Upper lobe of left lung (tissue), 6 donors: ENCODE data around the gene TRDN. TPM values are rescaled to one million over a fixed set of nuclear protein-coding genes. Genes with fewer than 3 reads are reported as not detected.
"Not testable (repeated sequence)": the region's sequence is repeated elsewhere in the genome, so short reads cannot be mapped to it uniquely, and the experiment has no call there.

Source experiments
- ATAC-seq, 2 donors: fragments of 200-7000 bp; cut with Tn5 transposase; one replicate each; pipeline ENCODE4 v1.9.1; 2022; ENCODE audit warnings: mild to moderate bottlenecking in 2 of 2, moderate library complexity in 2 of 2; ENCODE audit not compliant: low FRiP score in 2 of 2
- DNase-seq, 2 donors: peaks; one replicate each; pipeline ENCODE4 v3.0.0-alpha.2; 2019 to 2020
- H3K27ac ChIP-seq, 4 donors: fragments of 200-600 bp; sonication (generic); one replicate each; pipeline ENCODE4 v1.5.1; 2016 to 2019
- H3K27me3 ChIP-seq, 4 donors: fragments of 200-600 bp; sonication (generic); one replicate each; pipeline ENCODE4 v1.5.1; 2017 to 2019
- H3K36me3 ChIP-seq, 4 donors: fragments of 200-600 bp; sonication (generic); one replicate each; pipeline ENCODE4 v1.5.1; 2016 to 2019
- H3K4me1 ChIP-seq, 4 donors: fragments of 200-600 bp; sonication (generic); one replicate each; pipeline ENCODE4 v1.5.1; 2018 to 2019
- H3K4me3 ChIP-seq, 4 donors: fragments of 200-600 bp; sonication (generic); one replicate each; pipeline ENCODE4 v1.5.1; 2017 to 2019; ENCODE audit warnings: mild to moderate bottlenecking in 2 of 4, moderate library complexity in 1 of 4
- H3K9me3 ChIP-seq, 4 donors: fragments of 200-600 bp; sonication (generic); one replicate each; pipeline ENCODE4 v1.5.1; 2018 to 2019
- EP300 ChIP-seq, 4 donors: sonication (generic); formaldehyde crosslinking; IDR thresholded peaks; one replicate each; pipeline ENCODE4 v1.5.1; 2017; ENCODE audit warnings: antibody characterized with exemption in 4 of 4, control low read depth in 2 of 4
- POLR2A ChIP-seq, 4 donors: fragments of 450-650 bp; IDR thresholded peaks; one replicate each; pipeline ENCODE4 v1.5.1; 2016 to 2017; ENCODE audit warnings: antibody characterized with exemption in 4 of 4, mild to moderate bottlenecking in 2 of 4
- POLR2AphosphoS5 ChIP-seq, 2 donors: sonication (generic); formaldehyde crosslinking; IDR thresholded peaks; one replicate each; pipeline ENCODE4 v1.5.1; 2017; ENCODE audit warnings: antibody characterized with exemption in 2 of 2
- WGBS, 2 donors: methylation state at CpG; one replicate each; pipeline ENCODE4 v1.1.5; 2017 to 2018; 5-methylcytosine and 5-hydroxymethylcytosine counted together
- total RNA-seq, 6 donors: library from RNA; depleted of rRNA in 4 of 6; stranded (reverse); fragments of >200 nt in 4 of 6; gene quantifications; one replicate each; pipeline versions ENCODE4 v1.1.0 to v1.2.1, GENCODE V29; 2016 to 2021
- TF ChIP-seq, protein P1 (sequence below), 6 experiments: fragments of 450-650 bp in 4 of 6; fragments of 200-600 bp in 2 of 6; sonication (generic) in 2 of 6; IDR thresholded peaks; one replicate each; pipeline ENCODE4 v1.5.1; 2016 to 2019; ENCODE audit warnings: antibody characterized with exemption in 6 of 6
- donor health status: DM: no; HTN: no; CAD: no; lungs with moderate emphysema.
- donor health status: DM: no; HTN: yes; CAD: no; lungs with severe emphysema.

Gene TRDN
- total RNA-seq, 6 donors from 2014 or later, result 0.20 TPM; not detected in 5

DNA sequence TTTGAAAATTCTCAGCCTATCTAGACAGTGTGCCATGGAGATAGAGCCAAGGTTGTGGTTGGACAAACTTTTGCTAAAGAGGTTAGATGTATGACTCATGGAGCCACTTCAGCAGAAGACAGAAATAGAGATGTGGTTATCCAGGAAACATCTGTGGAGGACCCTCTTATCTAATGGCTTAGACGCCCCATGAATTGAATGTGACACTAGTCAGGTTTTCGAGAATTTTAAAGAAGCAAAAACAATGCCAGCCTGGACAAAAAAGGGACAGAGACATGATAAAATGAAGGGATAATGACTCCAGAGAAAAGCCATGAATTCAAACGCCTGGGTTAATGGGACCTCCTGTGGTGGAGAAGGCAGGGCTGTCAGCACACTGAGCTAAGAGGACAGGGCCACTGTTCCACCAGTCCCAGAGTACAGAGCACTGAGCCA is 360.2 kb downstream of the TRDN start:
- H3K36me3 ChIP-seq, result no peaks in the 10 kb centered on the region
- H3K27me3 ChIP-seq, result no peaks in the 10 kb centered on the region
- ATAC-seq, result no peak
- H3K4me3 ChIP-seq, result no peak overlapping the region
- no peak for TF ChIP-seq POLR2AphosphoS5 (IDR thresholded peaks at IDR 0.05)
- TF ChIP-seq, protein P1, sequence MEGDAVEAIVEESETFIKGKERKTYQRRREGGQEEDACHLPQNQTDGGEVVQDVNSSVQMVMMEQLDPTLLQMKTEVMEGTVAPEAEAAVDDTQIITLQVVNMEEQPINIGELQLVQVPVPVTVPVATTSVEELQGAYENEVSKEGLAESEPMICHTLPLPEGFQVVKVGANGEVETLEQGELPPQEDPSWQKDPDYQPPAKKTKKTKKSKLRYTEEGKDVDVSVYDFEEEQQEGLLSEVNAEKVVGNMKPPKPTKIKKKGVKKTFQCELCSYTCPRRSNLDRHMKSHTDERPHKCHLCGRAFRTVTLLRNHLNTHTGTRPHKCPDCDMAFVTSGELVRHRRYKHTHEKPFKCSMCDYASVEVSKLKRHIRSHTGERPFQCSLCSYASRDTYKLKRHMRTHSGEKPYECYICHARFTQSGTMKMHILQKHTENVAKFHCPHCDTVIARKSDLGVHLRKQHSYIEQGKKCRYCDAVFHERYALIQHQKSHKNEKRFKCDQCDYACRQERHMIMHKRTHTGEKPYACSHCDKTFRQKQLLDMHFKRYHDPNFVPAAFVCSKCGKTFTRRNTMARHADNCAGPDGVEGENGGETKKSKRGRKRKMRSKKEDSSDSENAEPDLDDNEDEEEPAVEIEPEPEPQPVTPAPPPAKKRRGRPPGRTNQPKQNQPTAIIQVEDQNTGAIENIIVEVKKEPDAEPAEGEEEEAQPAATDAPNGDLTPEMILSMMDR (IDR thresholded peaks at IDR 0.05), result no peak
- no peak for TF ChIP-seq EP300 (IDR thresholded peaks at IDR 0.05)
- no peak for TF ChIP-seq POLR2A (IDR thresholded peaks at IDR 0.05)
- H3K9me3 ChIP-seq, result no peaks in the 10 kb centered on the region
- no peak for DNase-seq
- no peak overlapping the region for H3K27ac ChIP-seq
- WGBS, 2 donors, result 37 to 39% methylated on average over 3 of the region's 3 CpGs
- no peaks in the 10 kb centered on the region for H3K4me1 ChIP-seq

DNA sequence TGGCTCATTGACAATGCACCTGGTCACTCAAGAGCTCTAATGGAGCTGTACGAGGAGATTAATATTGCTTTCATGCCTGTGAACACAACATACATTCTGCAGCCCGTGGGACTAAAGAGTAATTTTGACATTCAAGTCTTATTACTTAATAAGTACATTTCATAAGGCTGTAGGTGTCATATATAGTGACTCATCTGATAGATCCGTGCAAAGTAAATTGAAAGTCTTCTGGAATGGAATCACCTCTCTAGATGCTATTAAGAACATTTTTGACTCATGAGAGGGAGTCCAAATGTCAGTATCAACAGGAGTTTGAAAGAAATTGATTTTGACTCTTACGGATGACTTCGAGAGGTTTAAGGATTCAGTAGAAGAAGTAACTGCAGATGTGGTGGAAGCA is 372.8 kb downstream of the TRDN start:
- TF ChIP-seq, protein P1 (IDR thresholded peaks at IDR 0.05), result no peak
- TF ChIP-seq POLR2AphosphoS5 (IDR thresholded peaks at IDR 0.05) (no peak), EP300 (IDR thresholded peaks at IDR 0.05) (no peak), POLR2A (IDR thresholded peaks at IDR 0.05) (no peak)
- Histone ChIP-seq H3K36me3 (no peaks in the 10 kb centered on the region), H3K27ac (no peak overlapping the region), H3K27me3 (no peaks in the 10 kb centered on the region), H3K4me3 (no peak overlapping the region), H3K9me3 (no peaks in the 10 kb centered on the region), H3K4me1 (no peaks in the 10 kb centered on the region)
- ATAC-seq (no peak), DNase-seq (no peak)
- WGBS, 2 donors, result 80 to 81% methylated on average over 5 of the region's 5 CpGs

DNA sequence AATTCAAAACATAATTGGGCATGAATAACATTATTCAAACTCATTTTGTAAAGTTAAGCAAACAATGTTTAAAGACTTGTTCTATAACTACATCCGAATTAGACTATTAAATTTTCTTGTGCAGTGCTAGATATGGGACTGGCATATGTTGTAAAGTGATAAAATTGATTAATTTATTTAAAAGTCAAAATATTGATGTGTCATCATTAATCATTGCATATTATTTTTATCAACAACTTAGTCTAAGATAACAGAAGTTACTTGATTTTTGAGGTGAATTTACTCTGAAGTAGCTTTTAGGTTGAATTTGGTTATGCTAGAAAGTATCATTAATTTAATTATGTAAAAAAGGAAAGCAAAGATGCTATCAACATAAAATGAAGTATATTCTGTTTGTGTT is 396.1 kb downstream of the TRDN start:
- Histone ChIP-seq H3K9me3 (no peaks in the 10 kb centered on the region), H3K4me3 (no peak overlapping the region), H3K27me3 (no peaks in the 10 kb centered on the region), H3K4me1 (no peaks in the 10 kb centered on the region), H3K36me3 (no peaks in the 10 kb centered on the region), H3K27ac (no peak overlapping the region)
- ATAC-seq, result no peak
- WGBS, 2 donors, result 57 to 72% methylated on average over 1 of the region's 1 CpG
- no peak for DNase-seq
- TF ChIP-seq POLR2AphosphoS5 (IDR thresholded peaks at IDR 0.05) (no peak), EP300 (IDR thresholded peaks at IDR 0.05) (no peak), POLR2A (IDR thresholded peaks at IDR 0.05) (no peak)
- TF ChIP-seq, protein P1 (IDR thresholded peaks at IDR 0.05), result no peak

DNA sequence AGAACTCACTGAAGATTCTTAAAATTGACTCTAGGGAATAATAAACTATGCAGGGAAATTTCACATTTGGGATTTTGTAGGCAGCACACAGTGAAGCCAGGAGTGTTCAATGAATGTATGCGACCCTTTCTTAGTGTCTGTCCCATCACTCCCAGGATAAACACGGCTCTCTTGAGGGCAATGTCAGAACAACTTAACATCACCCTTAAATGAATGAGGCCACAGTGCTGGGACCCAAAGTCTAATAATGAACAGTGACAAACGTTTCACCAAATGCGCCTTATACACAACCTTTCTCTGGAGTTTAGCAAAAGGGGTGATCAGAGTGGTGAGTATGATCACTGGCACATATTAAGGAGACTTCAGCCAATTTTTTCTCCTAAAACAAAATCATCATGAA is 403.4 kb downstream of the TRDN start:
- no peak overlapping the region for H3K27ac ChIP-seq
- no peaks in the 10 kb centered on the region for H3K9me3 ChIP-seq
- no peak for TF ChIP-seq EP300 (IDR thresholded peaks at IDR 0.05)
- TF ChIP-seq, protein P1 (IDR thresholded peaks at IDR 0.05), result no peak
- no peak for TF ChIP-seq POLR2AphosphoS5 (IDR thresholded peaks at IDR 0.05)
- no peak for TF ChIP-seq POLR2A (IDR thresholded peaks at IDR 0.05)
- no peak for DNase-seq
- H3K4me3 ChIP-seq, result no peak overlapping the region
- H3K27me3 ChIP-seq, result no peaks in the 10 kb centered on the region
- H3K36me3 ChIP-seq, result no peaks in the 10 kb centered on the region
- no peaks in the 10 kb centered on the region for H3K4me1 ChIP-seq
- WGBS, 2 donors, result 76 to 80% methylated on average over 4 of the region's 4 CpGs
- ATAC-seq, result no peak

DNA sequence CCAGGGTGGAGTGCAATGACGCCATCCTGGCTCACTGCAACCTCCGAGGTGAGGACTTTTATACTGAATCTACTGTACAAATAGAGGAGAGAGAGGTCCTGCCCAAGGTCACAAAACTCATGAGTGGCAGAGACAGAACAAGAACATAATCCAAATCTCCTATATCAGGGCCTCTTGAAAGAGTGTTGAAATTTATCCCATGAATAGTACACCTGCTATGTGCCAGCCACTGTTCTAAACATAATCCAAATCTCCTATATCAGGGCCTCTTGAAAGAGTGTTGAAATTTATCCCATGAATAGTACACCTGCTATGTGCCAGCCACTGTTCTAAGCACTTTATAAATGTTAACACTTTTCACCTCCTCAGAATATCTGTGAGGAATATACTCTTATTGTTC is 409.0 kb downstream of the TRDN start:
- not testable (repeated sequence) for H3K27me3 ChIP-seq, H3K4me3 ChIP-seq, ATAC-seq, DNase-seq, H3K9me3 ChIP-seq, H3K4me1 ChIP-seq, H3K27ac ChIP-seq, H3K36me3 ChIP-seq
- WGBS, 2 donors, result 31 to 37% methylated on average over 2 of the region's 2 CpGs
